Esophagus muscularis mucosa (tissue), 4 donors: ENCODE measurements around the gene PLPPR1. TPM values are rescaled to one million over a fixed set of nuclear protein-coding genes. Genes with fewer than 3 reads are reported as not detected.

ENCODE experiments used
- DNase-seq: peaks from one replicate; pipeline ENCODE4 v3.0.0-alpha.2; 2017; ENCODE audit errors: extremely low spot score
- H3K27ac ChIP-seq, 4 donors: fragments of 200-600 bp; sonication (generic); replicated peaks in 1 of 4; 1 replicate in 3 of 4; 2 replicates in 1 of 4; pipeline ENCODE4 v1.5.1; 2016 to 2019; ENCODE audit warnings: mild to moderate bottlenecking in 1 of 4
- H3K27me3 ChIP-seq, 4 donors: fragments of 200-600 bp; sonication (generic); one replicate each; pipeline versions ENCODE4 v1.5.1 to v1.6.0; 2016 to 2019
- H3K36me3 ChIP-seq, 4 donors: fragments of 200-600 bp; sonication (generic); one replicate each; pipeline ENCODE4 v1.5.1; 2016 to 2019
- H3K4me1 ChIP-seq, 4 donors: fragments of 200-600 bp; sonication (generic); one replicate each; pipeline ENCODE4 v1.5.1; 2016 to 2019
- H3K4me3 ChIP-seq, 4 donors: fragments of 200-600 bp; sonication (generic); 1 replicate in 2 of 4; 2 replicates in 2 of 4; pipeline ENCODE4 v1.5.1; 2016 to 2019; ENCODE audit warnings: mild to moderate bottlenecking in 4 of 4, moderate library complexity in 1 of 4
- H3K9me3 ChIP-seq, 4 donors: fragments of 200-600 bp; sonication (generic); 1 replicate in 3 of 4; 2 replicates in 1 of 4; pipeline ENCODE4 v1.5.1; 2016 to 2019
- CTCF ChIP-seq, 3 experiments: fragments of 200-600 bp in 2 of 3; fragments of 450-650 bp in 1 of 3; sonication (generic) in 2 of 3; IDR thresholded peaks; one replicate each; pipeline ENCODE4 v1.5.1; 2017 to 2019; ENCODE audit warnings: antibody characterized with exemption in 3 of 3, mild to moderate bottlenecking in 2 of 3, moderate library complexity in 1 of 3
- EP300 ChIP-seq: sonication (generic); formaldehyde crosslinking; IDR thresholded peaks from one replicate; pipeline ENCODE4 v1.6.1; 2017; ENCODE audit warnings: antibody characterized with exemption
- POLR2A ChIP-seq: fragments of 450-650 bp; IDR thresholded peaks from one replicate; pipeline ENCODE4 v1.6.1; 2017; ENCODE audit warnings: antibody characterized with exemption, moderate library complexity, mild to moderate bottlenecking, low read depth
- POLR2AphosphoS5 ChIP-seq, 2 donors: sonication (generic); formaldehyde crosslinking; IDR thresholded peaks; one replicate each; pipeline ENCODE4 v1.6.1; 2017; ENCODE audit warnings: antibody characterized with exemption in 2 of 2
- WGBS: methylation state at CpG from one replicate; pipeline ENCODE4 v1.1.5; 2018; 5-methylcytosine and 5-hydroxymethylcytosine counted together
- intact Hi-C: fragments of 100-400 bp; cut with DNase I; formaldehyde crosslinking; loops from one replicate; pipeline ENCODE4 v1.15.1; 2023
- total RNA-seq, 4 donors: library from RNA; depleted of rRNA; stranded (reverse); fragments of >200 nt; gene quantifications; one replicate each; pipeline versions ENCODE4 v1.1.0 to v1.2.1, GENCODE V29; 2016

Gene PLPPR1
- total RNA-seq, 4 donors from 2014 or later: 0.19 to 0.99 (median 0.29) TPM; not detected in 1

GRCh38 chr9:101083448-101084202, 55.1 kb downstream of the PLPPR1 start:
- intact Hi-C loops: no loop called here

GRCh38 chr9:101087426-101087825, 58.9 kb downstream of the PLPPR1 start:
- no peaks in the 10 kb centered on the region for H3K9me3 ChIP-seq
- no peaks in the 10 kb centered on the region for H3K4me1 ChIP-seq
- no peak overlapping the region for H3K4me3 ChIP-seq
- H3K27ac ChIP-seq: no peak overlapping the region
- H3K27me3 ChIP-seq: no peaks in the 10 kb centered on the region
- DNase-seq: no peak
- WGBS: 67% methylated on average over 3 of the region's 3 CpGs
- intact Hi-C loops: no loop called here
- H3K36me3 ChIP-seq: no peaks in the 10 kb centered on the region
- TF ChIP-seq POLR2AphosphoS5 (IDR thresholded peaks at IDR 0.05): no peak
- no peak for TF ChIP-seq EP300
- no peak for TF ChIP-seq CTCF (IDR thresholded peaks at IDR 0.05)
- TF ChIP-seq POLR2A: no peak

More at GRCh38 chr9:101083448-101084202, 55.1 kb downstream of the PLPPR1 start:
- H3K27ac ChIP-seq: no peak overlapping the region
- no peak overlapping the region for H3K4me3 ChIP-seq
- 91% methylated on average over 5 of the region's 5 CpGs for WGBS
- no peaks in the 10 kb centered on the region for H3K4me1 ChIP-seq
- no peaks in the 10 kb centered on the region for H3K9me3 ChIP-seq
- no peak for DNase-seq
- no peaks in the 10 kb centered on the region for H3K27me3 ChIP-seq
- no peak for TF ChIP-seq EP300
- TF ChIP-seq CTCF (IDR thresholded peaks at IDR 0.05): no peak
- no peak for TF ChIP-seq POLR2A
- TF ChIP-seq POLR2AphosphoS5 (IDR thresholded peaks at IDR 0.05): no peak
- no peaks in the 10 kb centered on the region for H3K36me3 ChIP-seq

GRCh38 chr9:101092922-101093321, 64.4 kb downstream of the PLPPR1 start:
- no peak for TF ChIP-seq POLR2AphosphoS5 (IDR thresholded peaks at IDR 0.05)
- Histone ChIP-seq H3K27ac (no peak overlapping the region), H3K27me3 (no peaks in the 10 kb centered on the region), H3K4me3 (no peak overlapping the region), H3K4me1 (no peaks in the 10 kb centered on the region), H3K9me3 (no peaks in the 10 kb centered on the region), H3K36me3 (no peaks in the 10 kb centered on the region)
- intact Hi-C loops: no loop called here
- 74% methylated on average over 1 of the region's 1 CpG for WGBS
- no peak for DNase-seq

- TF ChIP-seq EP300 (no peak), POLR2A (no peak), POLR2AphosphoS5 (IDR thresholded peaks at IDR 0.05) (no peak), CTCF (IDR thresholded peaks at IDR 0.05) (no peak)
- no peaks in the 10 kb centered on the region for H3K36me3 ChIP-seq
- no peak overlapping the region for H3K4me3 ChIP-seq
- no peak overlapping the region for H3K27ac ChIP-seq
- intact Hi-C loops: no loop called here
- no peak for DNase-seq
- H3K27me3 ChIP-seq: no peaks in the 10 kb centered on the region
- H3K9me3 ChIP-seq: no peaks in the 10 kb centered on the region
- no peaks in the 10 kb centered on the region for H3K4me1 ChIP-seq
Measured at GRCh38 chr9:101093620-101094019, 65.1 kb downstream of the PLPPR1 start.

- Histone ChIP-seq H3K27me3 (no peaks in the 10 kb centered on the region), H3K27ac (no peak overlapping the region), H3K9me3 (no peaks in the 10 kb centered on the region), H3K36me3 (no peaks in the 10 kb centered on the region), H3K4me1 (no peaks in the 10 kb centered on the region), H3K4me3 (no peak overlapping the region)
- intact Hi-C loops: no loop called here
- DNase-seq: no peak
- 75% methylated on average over 1 of the region's 1 CpG for WGBS
- TF ChIP-seq CTCF (IDR thresholded peaks at IDR 0.05): no peak
- TF ChIP-seq POLR2A: no peak
- no peak for TF ChIP-seq EP300
- TF ChIP-seq POLR2AphosphoS5 (IDR thresholded peaks at IDR 0.05): no peak
Measured at GRCh38 chr9:101094686-101095085, 66.2 kb downstream of the PLPPR1 start.
